Loucy (cell line): ENCODE results near the gene ZNF436.
A peak's percentile ranks its signal among the peaks of the same experiment; 100 is the strongest.

Source experiments
- H2AFZ ChIP-seq: fragments of 200-600 bp; sonication (generic); 2 replicates; pipeline ENCODE4 v1.6.0; 2016; ENCODE audit warnings: antibody characterized with exemption, mild to moderate bottlenecking, low read length, moderate library complexity
- H3F3A ChIP-seq: fragments of 200-600 bp; 2 replicates; pipeline ENCODE4 v1.6.0; 2016; ENCODE audit warnings: antibody characterized with exemption, low read depth, mild to moderate bottlenecking
- H3K27me3 ChIP-seq: fragments of 200-600 bp; sonication (generic); 2 replicates; pipeline ENCODE4 v1.6.1; 2014; ENCODE audit warnings: low read length, mild to moderate bottlenecking; ENCODE audit not compliant: insufficient read depth, poor library complexity, severe bottlenecking
- H3K36me3 ChIP-seq: fragments of 200-600 bp; sonication (generic); 2 replicates; pipeline ENCODE4 v1.6.1; 2016; ENCODE audit warnings: low read length; ENCODE audit not compliant: insufficient read depth
- H3K4me1 ChIP-seq: fragments of 200-600 bp; sonication (generic); 2 replicates; pipeline ENCODE4 v1.5.1; 2014; ENCODE audit warnings: low read length, mild to moderate bottlenecking; ENCODE audit not compliant: insufficient read depth, poor library complexity, severe bottlenecking
- H3K4me2 ChIP-seq: fragments of 200-600 bp; sonication (generic); 2 replicates; pipeline ENCODE4 v1.6.0; 2014; ENCODE audit warnings: antibody characterized with exemption, low read length, low read depth, mild to moderate bottlenecking; ENCODE audit not compliant: poor library complexity, severe bottlenecking
- H3K4me3 ChIP-seq: fragments of 200-600 bp; sonication (generic); 2 replicates; pipeline ENCODE4 v1.5.1; 2014; ENCODE audit warnings: low read length, mild to moderate bottlenecking, mixed read lengths; ENCODE audit not compliant: poor library complexity, severe bottlenecking
- H3K79me2 ChIP-seq: fragments of 200-600 bp; sonication (generic); 2 replicates; pipeline ENCODE4 v1.6.1; 2014; ENCODE audit warnings: low read length; ENCODE audit not compliant: insufficient read depth
- H3K9ac ChIP-seq: fragments of 200-600 bp; sonication (generic); 2 replicates; pipeline ENCODE4 v1.6.0; 2014; ENCODE audit warnings: mild to moderate bottlenecking, low read depth, low read length, moderate library complexity; ENCODE audit not compliant: poor library complexity, severe bottlenecking
- H3K9me2 ChIP-seq: fragments of 200-600 bp; sonication (generic); replicated peaks from 2 replicates; pipeline ENCODE4 v1.6.1; 2016; ENCODE audit warnings: low read depth, low read length, mixed read lengths
- H3K9me3 ChIP-seq: fragments of 200-600 bp; sonication (generic); 2 replicates; pipeline ENCODE4 v1.6.1; 2014; ENCODE audit warnings: mild to moderate bottlenecking, antibody characterized with exemption, low read length, low read depth; ENCODE audit not compliant: insufficient read depth
- H4K20me1 ChIP-seq: fragments of 200-600 bp; sonication (generic); 2 replicates; pipeline ENCODE4 v1.6.0; 2014; ENCODE audit warnings: antibody characterized with exemption, low read length, mild to moderate bottlenecking; ENCODE audit not compliant: insufficient read depth, poor library complexity, severe bottlenecking
- CTCF ChIP-seq: fragments of 200-600 bp; sonication (generic); conservative IDR thresholded peaks from 2 replicates; pipeline ENCODE4 v1.5.1; 2014; ENCODE audit warnings: mild to moderate bottlenecking, antibody characterized with exemption, low read length
- EZH2phosphoT487 ChIP-seq: fragments of 200-600 bp; IDR thresholded peaks from 2 replicates; pipeline ENCODE4 v1.6.1; 2018; ENCODE audit warnings: antibody characterized with exemption, mild to moderate bottlenecking, moderate library complexity, borderline replicate concordance

Gene ZNF436

GRCh38 chr1:23339632-23340031 is 30.0 kb downstream of the ZNF436 start:
- H3K9me2 ChIP-seq: no peaks in the 10 kb centered on the region
- H3K4me3 ChIP-seq: peak overlapping the region; percentile 80
- H3K27me3 ChIP-seq: peaks cover 8% of the 10 kb centered on the region
- H4K20me1 ChIP-seq: peaks cover 85% of the 10 kb centered on the region
- H3K9ac ChIP-seq: peak overlapping the region; percentile 92
- peaks cover 94% of the 10 kb centered on the region for H3K79me2 ChIP-seq
- no peaks in the 10 kb centered on the region for H3K9me3 ChIP-seq
- H3K36me3 ChIP-seq: peaks cover 29% of the 10 kb centered on the region
- H2AFZ ChIP-seq: no peak overlapping the region
- peaks cover 42% of the 10 kb centered on the region for H3K4me1 ChIP-seq
- no peaks in the 10 kb centered on the region for H3F3A ChIP-seq
- peak overlapping the region; percentile 85 for H3K4me2 ChIP-seq
- TF ChIP-seq EZH2phosphoT487 (no peak), CTCF (no peak)

GRCh38 chr1:23337869-23338268 is 31.8 kb downstream of the ZNF436 start:
- Histone ChIP-seq H3F3A (no peaks in the 10 kb centered on the region), H4K20me1 (peaks cover 93% of the 10 kb centered on the region), H3K4me1 (peaks cover 45% of the 10 kb centered on the region), H3K4me3 (peak overlapping the region; percentile 80), H3K36me3 (peaks cover 46% of the 10 kb centered on the region), H3K9me3 (no peaks in the 10 kb centered on the region), H3K4me2 (peak overlapping the region; percentile 85), H3K79me2 (peaks cover 99% of the 10 kb centered on the region), H3K9ac (peak overlapping the region; percentile 92), H3K27me3 (no peaks in the 10 kb centered on the region), H2AFZ (no peak overlapping the region), H3K9me2 (no peaks in the 10 kb centered on the region)
- TF ChIP-seq EZH2phosphoT487 (no peak), CTCF (no peak)

DNA sequence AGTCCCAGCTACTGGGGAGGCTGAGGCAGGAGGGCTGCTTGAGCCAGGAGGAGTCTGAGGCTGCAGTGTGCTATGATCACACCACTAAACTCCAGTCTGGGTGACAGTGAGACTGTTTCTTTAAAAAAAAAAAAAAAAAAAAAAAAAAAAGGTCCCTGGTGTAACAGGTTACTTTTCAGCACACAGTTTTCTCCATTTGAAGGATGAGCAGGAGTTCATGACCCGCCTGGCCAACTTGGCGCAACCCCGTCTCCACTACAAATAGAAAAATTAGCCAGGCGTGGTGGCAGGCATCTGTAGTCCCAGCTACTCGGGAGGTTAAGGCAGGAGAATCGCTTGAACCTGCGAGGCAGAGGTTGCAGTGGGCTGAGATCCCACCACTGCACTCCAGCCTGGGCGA is 37.9 kb downstream of the ZNF436 start:
- Histone ChIP-seq H3K36me3 (peaks cover 91% of the 10 kb centered on the region), H3K4me3 (no peak overlapping the region), H2AFZ (no peak overlapping the region), H3K9me3 (no peaks in the 10 kb centered on the region), H3K4me1 (peaks cover 4% of the 10 kb centered on the region), H3F3A (no peaks in the 10 kb centered on the region), H3K9ac (no peak overlapping the region), H4K20me1 (peaks cover 91% of the 10 kb centered on the region), H3K27me3 (no peaks in the 10 kb centered on the region), H3K79me2 (peaks cover 98% of the 10 kb centered on the region), H3K4me2 (no peak overlapping the region), H3K9me2 (no peaks in the 10 kb centered on the region)
- no peak for TF ChIP-seq EZH2phosphoT487

GRCh38 chr1:23330846-23331245 is 38.8 kb downstream of the ZNF436 start:
- no peaks in the 10 kb centered on the region for H3F3A ChIP-seq
- H3K4me3 ChIP-seq: no peak overlapping the region
- H3K9me3 ChIP-seq: no peaks in the 10 kb centered on the region
- peaks cover 93% of the 10 kb centered on the region for H3K36me3 ChIP-seq
- TF ChIP-seq CTCF: no peak
- TF ChIP-seq EZH2phosphoT487: no peak
- no peaks in the 10 kb centered on the region for H3K27me3 ChIP-seq
- peaks cover 99% of the 10 kb centered on the region for H3K79me2 ChIP-seq
- no peak overlapping the region for H3K4me2 ChIP-seq
- H4K20me1 ChIP-seq: peaks cover 95% of the 10 kb centered on the region
- peaks cover 4% of the 10 kb centered on the region for H3K4me1 ChIP-seq
- H3K9ac ChIP-seq: no peak overlapping the region
- H3K9me2 ChIP-seq: no peaks in the 10 kb centered on the region
- H2AFZ ChIP-seq: no peak overlapping the region
